K562 (cell line): Measurements from ENCODE around the gene ZFP57.

Experiments
- MTA2 ChIP-seq: fragments of 450-650 bp; IDR thresholded peaks from 2 replicates; pipeline ENCODE4 v1.6.1; 2016; ENCODE audit warnings: low read depth
- TEAD4 ChIP-seq, 2 experiments: sonication (generic) in 1 of 2; formaldehyde crosslinking in 1 of 2; IDR thresholded peaks; 2 replicates each; pipeline versions ENCODE4 v1.6.1 to v1.8.0; 2012 to 2022; ENCODE audit warnings: borderline replicate concordance in 1 of 2, inconsistent platforms in 1 of 2, low read length in 1 of 2, mild to moderate bottlenecking in 1 of 2, missing genetic modification reagents in 1 of 2
- XRCC3 ChIP-seq: fragments of 450-650 bp; IDR thresholded peaks from 2 replicates; pipeline ENCODE4 v1.6.1; 2017; ENCODE audit warnings: mild to moderate bottlenecking, moderate library complexity
- ZFP30 ChIP-seq: fragments of 250-450 bp; sonication (Bioruptor Pico); IDR thresholded peaks from 2 replicates; pipeline ENCODE4 v1.8.0; 2022; ENCODE audit warnings: moderate library complexity, mild to moderate bottlenecking, inconsistent platforms, borderline replicate concordance
- TF ChIP-seq, protein P1 (sequence below), 3 experiments: IDR thresholded peaks in 2 of 3; conservative IDR thresholded peaks in 1 of 3; 2 replicates each; pipeline ENCODE4 v1.5.1; 2011 to 2012; ENCODE audit warnings: low read length in 3 of 3, mild to moderate bottlenecking in 3 of 3, control low read depth in 2 of 3, improper control_type of control experiment in 1 of 3, inconsistent platforms in 1 of 3, low read depth in 1 of 3, mixed read lengths in 1 of 3, moderate library complexity in 1 of 3; ENCODE audit not compliant: insufficient read depth in 2 of 3
- TF ChIP-seq, protein P2 (sequence below), 2 experiments: fragments of 450-650 bp; IDR thresholded peaks; 2 replicates each; pipeline ENCODE4 v1.6.1; 2016; ENCODE audit warnings: mild to moderate bottlenecking in 2 of 2, borderline replicate concordance in 1 of 2, low read depth in 1 of 2, moderate library complexity in 1 of 2

DNA sequence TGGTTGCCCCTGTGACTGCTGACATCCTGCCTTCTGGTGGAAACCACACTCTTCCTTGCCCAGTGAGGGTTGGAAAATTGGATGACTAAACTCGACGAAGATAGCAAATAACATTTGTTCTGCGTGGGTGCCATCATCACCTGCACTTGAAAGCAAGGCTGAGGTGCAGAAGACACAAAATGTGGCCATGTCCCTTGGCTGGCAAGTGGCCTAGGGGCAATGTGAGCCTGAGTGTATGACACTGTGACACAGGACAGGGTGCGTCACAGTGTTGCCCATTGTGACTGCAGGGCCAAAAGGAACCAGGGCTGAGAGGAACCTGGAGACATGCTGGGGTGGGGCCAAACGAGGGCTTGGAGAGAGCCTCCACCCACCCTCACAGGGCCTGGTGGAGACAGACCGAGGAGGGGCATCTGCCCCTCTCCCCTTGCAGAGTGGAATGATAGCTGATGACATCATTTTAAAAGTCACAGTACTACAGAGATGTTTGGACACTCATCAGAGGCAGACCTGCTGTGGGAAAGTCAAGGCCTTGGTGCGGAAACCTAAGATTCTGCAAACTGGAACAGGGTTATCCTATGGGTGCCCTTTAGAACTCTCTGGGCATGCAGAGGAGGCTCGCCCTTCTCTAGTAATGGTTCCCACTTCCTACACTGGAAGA is 29.5 kb upstream of the ZFP57 start:
- TF ChIP-seq, protein P1, sequence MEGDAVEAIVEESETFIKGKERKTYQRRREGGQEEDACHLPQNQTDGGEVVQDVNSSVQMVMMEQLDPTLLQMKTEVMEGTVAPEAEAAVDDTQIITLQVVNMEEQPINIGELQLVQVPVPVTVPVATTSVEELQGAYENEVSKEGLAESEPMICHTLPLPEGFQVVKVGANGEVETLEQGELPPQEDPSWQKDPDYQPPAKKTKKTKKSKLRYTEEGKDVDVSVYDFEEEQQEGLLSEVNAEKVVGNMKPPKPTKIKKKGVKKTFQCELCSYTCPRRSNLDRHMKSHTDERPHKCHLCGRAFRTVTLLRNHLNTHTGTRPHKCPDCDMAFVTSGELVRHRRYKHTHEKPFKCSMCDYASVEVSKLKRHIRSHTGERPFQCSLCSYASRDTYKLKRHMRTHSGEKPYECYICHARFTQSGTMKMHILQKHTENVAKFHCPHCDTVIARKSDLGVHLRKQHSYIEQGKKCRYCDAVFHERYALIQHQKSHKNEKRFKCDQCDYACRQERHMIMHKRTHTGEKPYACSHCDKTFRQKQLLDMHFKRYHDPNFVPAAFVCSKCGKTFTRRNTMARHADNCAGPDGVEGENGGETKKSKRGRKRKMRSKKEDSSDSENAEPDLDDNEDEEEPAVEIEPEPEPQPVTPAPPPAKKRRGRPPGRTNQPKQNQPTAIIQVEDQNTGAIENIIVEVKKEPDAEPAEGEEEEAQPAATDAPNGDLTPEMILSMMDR (IDR thresholded peaks at IDR 0.05 in 2 of 3, conservative IDR thresholded peaks at IDR 0.05 in 1 of 3; ENCODE audit: insufficient read depth in 2 of 3, low read depth in 1 of 3, low read length in 3 of 3): no peak
- TF ChIP-seq ZFP30 (CRISPR knock-in tag) (no peak), TEAD4 (IDR thresholded peaks at IDR 0.05; ENCODE audit: low read length) (no peak), TEAD4 (CRISPR knock-in tag; IDR thresholded peaks at IDR 0.05; ENCODE audit: borderline replicate concordance) (no peak), MTA2 (no peak), XRCC3 (no peak)
- TF ChIP-seq, protein P2, sequence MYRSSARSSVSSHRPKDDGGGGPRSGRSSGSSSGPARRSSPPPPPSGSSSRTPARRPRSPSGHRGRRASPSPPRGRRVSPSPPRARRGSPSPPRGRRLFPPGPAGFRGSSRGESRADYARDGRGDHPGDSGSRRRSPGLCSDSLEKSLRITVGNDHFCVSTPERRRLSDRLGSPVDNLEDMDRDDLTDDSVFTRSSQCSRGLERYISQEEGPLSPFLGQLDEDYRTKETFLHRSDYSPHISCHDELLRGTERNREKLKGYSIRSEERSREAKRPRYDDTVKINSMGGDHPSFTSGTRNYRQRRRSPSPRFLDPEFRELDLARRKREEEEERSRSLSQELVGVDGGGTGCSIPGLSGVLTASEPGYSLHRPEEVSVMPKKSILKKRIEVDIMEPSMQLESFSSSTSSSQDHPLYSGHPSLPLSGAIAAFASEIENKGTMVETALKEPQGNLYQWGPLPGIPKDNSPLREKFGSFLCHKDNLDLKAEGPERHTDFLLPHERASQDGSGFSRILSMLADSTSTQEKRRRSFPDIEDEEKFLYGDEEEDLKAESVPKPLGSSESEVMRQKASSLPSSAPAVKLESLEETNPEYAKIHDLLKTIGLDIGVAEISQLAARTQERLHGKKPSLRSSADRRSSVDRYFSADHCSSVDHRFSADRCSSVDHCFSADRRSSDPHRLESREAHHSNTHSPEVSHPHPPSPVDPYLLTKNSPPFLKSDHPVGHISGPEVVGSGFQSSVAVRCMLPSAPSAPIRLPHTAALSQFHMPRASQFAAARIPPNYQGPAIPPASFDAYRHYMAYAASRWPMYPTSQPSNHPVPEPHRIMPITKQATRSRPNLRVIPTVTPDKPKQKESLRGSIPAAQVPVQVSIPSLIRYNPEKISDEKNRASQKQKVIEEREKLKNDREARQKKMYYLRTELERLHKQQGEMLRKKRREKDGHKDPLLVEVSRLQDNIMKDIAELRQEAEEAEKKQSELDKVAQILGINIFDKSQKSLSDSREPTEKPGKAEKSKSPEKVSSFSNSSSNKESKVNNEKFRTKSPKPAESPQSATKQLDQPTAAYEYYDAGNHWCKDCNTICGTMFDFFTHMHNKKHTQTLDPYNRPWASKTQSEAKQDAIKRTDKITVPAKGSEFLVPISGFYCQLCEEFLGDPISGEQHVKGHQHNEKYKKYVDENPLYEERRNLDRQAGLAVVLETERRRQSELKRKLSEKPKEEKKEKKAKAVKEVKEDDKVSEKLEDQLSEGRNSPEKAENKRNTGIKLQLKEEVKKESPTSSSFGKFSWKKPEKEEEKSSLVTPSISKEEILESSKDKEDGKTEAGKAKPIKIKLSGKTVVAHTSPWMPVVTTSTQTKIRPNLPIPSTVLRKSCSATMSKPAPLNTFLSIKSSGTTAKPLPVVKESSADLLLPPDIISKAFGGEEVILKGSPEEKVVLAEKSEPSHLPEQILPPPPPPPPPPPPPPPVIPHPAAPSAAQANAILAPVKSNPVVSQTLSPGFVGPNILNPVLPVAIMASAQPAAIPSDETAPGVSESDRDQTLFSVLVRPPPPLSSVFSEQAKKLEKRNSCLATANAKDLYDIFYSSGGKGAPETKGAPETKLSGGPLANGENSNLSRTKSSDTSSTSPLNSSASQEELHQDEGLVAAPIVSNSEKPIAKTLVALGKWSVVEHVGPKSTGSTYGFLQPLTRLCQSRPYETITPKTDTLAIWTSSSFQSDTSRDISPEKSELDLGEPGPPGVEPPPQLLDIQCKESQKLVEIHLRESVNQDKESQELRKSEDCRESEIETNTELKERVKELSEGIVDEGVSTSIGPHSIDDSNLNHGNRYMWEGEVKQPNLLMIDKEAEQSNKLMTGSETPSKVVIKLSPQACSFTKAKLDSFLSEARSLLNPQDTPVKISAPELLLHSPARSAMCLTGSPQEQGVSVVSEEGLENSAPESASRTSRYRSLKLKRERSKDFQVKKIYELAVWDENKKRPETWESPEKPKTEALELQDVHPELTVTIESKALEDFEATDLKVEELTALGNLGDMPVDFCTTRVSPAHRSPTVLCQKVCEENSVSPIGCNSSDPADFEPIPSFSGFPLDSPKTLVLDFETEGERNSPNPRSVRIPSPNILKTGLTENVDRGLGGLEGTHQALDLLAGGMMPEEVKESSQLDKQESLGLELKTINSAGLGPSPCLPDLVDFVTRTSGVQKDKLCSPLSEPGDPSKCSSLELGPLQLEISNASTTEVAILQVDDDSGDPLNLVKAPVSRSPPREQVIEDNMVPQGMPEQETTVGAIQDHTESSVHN (IDR thresholded peaks at IDR 0.05; ENCODE audit: borderline replicate concordance in 1 of 2, low read depth in 1 of 2): no peak
